ENCODE measurements around the gene SULT1E1. TPM values are rescaled to one million over a fixed set of nuclear protein-coding genes. Genes with fewer than 3 reads are reported as not detected.

SULT1E1 gene
- total and polyA plus RNA-seq, 2 experiments from 2014 or later = not detected

DNA sequence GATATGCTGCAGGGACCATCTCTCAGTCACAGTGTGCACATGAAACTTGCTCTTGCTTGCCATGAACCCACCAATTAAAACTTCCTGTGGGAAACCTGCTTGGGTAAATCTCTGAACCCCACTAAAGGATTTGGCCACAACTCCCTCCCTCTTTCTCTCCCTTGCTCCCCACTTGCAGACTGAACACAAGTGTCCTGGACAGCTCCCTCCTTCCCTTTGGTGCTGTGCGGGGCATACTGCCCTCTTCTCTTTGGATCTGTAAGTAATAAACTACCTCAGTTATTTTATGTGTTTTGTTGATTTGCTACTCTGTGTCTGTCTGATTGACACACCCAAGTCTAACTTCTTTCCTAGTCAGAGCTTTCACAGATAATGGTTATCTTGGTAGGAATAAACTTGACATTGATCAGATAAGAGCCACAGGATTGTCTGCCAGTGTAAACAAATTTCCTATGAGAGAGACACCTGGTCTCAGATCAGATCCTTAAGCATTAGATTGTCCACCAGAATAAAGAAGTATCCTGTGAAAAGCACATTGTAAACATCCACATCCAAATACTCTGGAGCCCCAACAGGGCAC, 41.8 kb downstream of the SULT1E1 start (continued):
- TF ChIP-seq, protein P1, sequence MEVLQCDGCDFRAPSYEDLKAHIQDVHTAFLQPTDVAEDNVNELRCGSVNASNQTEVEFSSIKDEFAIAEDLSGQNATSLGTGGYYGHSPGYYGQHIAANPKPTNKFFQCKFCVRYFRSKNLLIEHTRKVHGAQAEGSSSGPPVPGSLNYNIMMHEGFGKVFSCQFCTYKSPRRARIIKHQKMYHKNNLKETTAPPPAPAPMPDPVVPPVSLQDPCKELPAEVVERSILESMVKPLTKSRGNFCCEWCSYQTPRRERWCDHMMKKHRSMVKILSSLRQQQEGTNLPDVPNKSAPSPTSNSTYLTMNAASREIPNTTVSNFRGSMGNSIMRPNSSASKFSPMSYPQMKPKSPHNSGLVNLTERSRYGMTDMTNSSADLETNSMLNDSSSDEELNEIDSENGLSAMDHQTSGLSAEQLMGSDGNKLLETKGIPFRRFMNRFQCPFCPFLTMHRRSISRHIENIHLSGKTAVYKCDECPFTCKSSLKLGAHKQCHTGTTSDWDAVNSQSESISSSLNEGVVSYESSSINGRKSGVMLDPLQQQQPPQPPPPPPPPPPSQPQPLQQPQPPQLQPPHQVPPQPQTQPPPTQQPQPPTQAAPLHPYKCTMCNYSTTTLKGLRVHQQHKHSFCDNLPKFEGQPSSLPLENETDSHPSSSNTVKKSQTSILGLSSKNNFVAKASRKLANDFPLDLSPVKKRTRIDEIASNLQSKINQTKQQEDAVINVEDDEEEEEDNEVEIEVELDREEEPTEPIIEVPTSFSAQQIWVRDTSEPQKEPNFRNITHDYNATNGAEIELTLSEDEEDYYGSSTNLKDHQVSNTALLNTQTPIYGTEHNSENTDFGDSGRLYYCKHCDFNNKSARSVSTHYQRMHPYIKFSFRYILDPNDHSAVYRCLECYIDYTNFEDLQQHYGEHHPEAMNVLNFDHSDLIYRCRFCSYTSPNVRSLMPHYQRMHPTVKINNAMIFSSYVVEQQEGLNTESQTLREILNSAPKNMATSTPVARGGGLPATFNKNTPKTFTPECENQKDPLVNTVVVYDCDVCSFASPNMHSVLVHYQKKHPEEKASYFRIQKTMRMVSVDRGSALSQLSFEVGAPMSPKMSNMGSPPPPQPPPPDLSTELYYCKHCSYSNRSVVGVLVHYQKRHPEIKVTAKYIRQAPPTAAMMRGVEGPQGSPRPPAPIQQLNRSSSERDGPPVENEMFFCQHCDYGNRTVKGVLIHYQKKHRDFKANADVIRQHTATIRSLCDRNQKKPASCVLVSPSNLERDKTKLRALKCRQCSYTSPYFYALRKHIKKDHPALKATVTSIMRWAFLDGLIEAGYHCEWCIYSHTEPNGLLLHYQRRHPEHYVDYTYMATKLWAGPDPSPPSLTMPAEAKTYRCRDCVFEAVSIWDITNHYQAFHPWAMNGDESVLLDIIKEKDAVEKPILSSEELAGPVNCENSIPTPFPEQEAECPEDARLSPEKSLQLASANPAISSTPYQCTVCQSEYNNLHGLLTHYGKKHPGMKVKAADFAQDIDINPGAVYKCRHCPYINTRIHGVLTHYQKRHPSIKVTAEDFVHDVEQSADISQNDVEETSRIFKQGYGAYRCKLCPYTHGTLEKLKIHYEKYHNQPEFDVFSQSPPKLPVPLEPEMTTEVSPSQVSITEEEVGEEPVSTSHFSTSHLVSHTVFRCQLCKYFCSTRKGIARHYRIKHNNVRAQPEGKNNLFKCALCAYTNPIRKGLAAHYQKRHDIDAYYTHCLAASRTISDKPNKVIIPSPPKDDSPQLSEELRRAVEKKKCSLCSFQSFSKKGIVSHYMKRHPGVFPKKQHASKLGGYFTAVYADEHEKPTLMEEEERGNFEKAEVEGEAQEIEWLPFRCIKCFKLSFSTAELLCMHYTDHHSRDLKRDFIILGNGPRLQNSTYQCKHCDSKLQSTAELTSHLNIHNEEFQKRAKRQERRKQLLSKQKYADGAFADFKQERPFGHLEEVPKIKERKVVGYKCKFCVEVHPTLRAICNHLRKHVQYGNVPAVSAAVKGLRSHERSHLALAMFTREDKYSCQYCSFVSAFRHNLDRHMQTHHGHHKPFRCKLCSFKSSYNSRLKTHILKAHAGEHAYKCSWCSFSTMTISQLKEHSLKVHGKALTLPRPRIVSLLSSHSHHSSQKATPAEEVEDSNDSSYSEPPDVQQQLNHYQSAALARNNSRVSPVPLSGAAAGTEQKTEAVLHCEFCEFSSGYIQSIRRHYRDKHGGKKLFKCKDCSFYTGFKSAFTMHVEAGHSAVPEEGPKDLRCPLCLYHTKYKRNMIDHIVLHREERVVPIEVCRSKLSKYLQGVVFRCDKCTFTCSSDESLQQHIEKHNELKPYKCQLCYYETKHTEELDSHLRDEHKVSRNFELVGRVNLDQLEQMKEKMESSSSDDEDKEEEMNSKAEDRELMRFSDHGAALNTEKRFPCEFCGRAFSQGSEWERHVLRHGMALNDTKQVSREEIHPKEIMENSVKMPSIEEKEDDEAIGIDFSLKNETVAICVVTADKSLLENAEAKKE (CRISPR knock-in tag; IDR thresholded peaks at IDR 0.05) = no peak
- no peak for TF ChIP-seq CREB1 (CRISPR knock-in tag; IDR thresholded peaks at IDR 0.05; ENCODE audit: low read depth)
- no peak for TF ChIP-seq JUNB (IDR thresholded peaks at IDR 0.05; ENCODE audit: unreplicated experiment)
- TF ChIP-seq EZH2 (IDR thresholded peaks at IDR 0.05; ENCODE audit: low read depth, unreplicated experiment) = no peak
- TF ChIP-seq NANOG (IDR thresholded peaks at IDR 0.05; ENCODE audit: borderline replicate concordance) = no peak

DNA sequence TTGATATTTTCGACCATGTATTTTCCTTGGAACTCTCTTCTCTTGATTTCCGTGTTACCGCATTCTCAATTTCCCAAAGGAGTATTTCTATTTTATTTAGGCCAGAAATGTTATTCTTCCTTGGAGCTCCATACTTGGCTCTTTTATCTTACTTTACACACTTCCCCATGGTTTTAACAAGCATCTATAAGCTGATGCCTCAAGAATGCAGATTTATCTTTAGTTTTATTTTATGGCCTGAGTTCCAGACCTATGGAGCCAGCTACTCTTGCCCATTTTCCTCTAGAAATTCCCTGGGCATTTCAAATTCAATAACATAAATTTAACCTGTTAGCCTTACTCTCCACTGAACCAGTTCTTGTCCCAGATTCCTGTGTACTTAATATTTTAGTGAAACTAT, 43.7 kb downstream of the SULT1E1 start:
- Histone ChIP-seq H3K4me3 (no peak overlapping the region), H3K36me3 (ENCODE audit: insufficient read depth) (no peaks in the 10 kb centered on the region), H3F3A (replicated peaks; ENCODE audit: low read depth) (no peaks in the 10 kb centered on the region), H3K27me3 (ENCODE audit: insufficient read depth) (no peaks in the 10 kb centered on the region), H3K4me1 (ENCODE audit: insufficient read depth) (no peaks in the 10 kb centered on the region), H3K9me2 (ENCODE audit: insufficient read depth) (no peaks in the 10 kb centered on the region), H3K4me2 (no peak overlapping the region), H4K20me1 (replicated peaks; ENCODE audit: insufficient read depth) (no peaks in the 10 kb centered on the region), H3K79me2 (replicated peaks; ENCODE audit: insufficient read depth) (no peaks in the 10 kb centered on the region), H2AFZ (no peak overlapping the region), H3K27ac (ENCODE audit: low read depth) (no peak overlapping the region)
- no peak for DNase-seq (ENCODE audit: low spot score)
- TF ChIP-seq, protein P2, sequence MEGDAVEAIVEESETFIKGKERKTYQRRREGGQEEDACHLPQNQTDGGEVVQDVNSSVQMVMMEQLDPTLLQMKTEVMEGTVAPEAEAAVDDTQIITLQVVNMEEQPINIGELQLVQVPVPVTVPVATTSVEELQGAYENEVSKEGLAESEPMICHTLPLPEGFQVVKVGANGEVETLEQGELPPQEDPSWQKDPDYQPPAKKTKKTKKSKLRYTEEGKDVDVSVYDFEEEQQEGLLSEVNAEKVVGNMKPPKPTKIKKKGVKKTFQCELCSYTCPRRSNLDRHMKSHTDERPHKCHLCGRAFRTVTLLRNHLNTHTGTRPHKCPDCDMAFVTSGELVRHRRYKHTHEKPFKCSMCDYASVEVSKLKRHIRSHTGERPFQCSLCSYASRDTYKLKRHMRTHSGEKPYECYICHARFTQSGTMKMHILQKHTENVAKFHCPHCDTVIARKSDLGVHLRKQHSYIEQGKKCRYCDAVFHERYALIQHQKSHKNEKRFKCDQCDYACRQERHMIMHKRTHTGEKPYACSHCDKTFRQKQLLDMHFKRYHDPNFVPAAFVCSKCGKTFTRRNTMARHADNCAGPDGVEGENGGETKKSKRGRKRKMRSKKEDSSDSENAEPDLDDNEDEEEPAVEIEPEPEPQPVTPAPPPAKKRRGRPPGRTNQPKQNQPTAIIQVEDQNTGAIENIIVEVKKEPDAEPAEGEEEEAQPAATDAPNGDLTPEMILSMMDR (conservative IDR thresholded peaks at IDR 0.05; ENCODE audit: low read depth in 2 of 2) = no peak
- no peak for TF ChIP-seq NANOG (IDR thresholded peaks at IDR 0.05; ENCODE audit: borderline replicate concordance)
- TF ChIP-seq, protein P1 (CRISPR knock-in tag; IDR thresholded peaks at IDR 0.05) = no peak
- Mint-ChIP-seq H3K27ac (no peak overlapping the region), H3K27me3 (ENCODE audit: insufficient read depth, low read depth, poor library complexity) (no peaks in the 10 kb centered on the region), H3K9me3 (no peaks in the 10 kb centered on the region; the same call in 2 of the 3 replicates), H3K4me1 (no peaks in the 10 kb centered on the region), H3K36me3 (ENCODE audit: low read depth) (no peaks in the 10 kb centered on the region), H3K4me3 (no peak overlapping the region)
- ATAC-seq = no peak

Data from GM23338 (cell line).